Stimulated activated CD4-positive, alpha-beta T cell treated with anti-CD3 and anti-CD28 coated beads, Interleukin-4, amount 100 ng/mL, for 4 hours (primary cell): ENCODE measurements around the gene GLS2.
A peak's percentile ranks its signal among the peaks of the same experiment; 100 is the strongest.
"Not testable (repeated sequence)": the region's sequence is repeated elsewhere in the genome, so short reads cannot be mapped to it uniquely, and the experiment has no call there.

Source experiments
- DNase-seq, 2 experiments: peaks; one replicate each; pipeline ENCODE4 v3.0.0-alpha.2; 2020

Gene GLS2

GRCh38 chr12:56488041-56488955, at the start of gene GLS2:
Gene GLS2 (minus strand): TSS chr12:56488161. CDS start chr12:56488118, 43 bp downstream.
- DNase-seq, result peak; percentile 59 to 73

GRCh38 chr12:56537546-56537945, 49.6 kb upstream of the GLS2 start:
- DNase-seq, result no peak

- no peak for DNase-seq
These were observed 42.6 kb upstream of the GLS2 start for GRCh38 chr12:56530390-56531055.

- DNase-seq, result no peak
These were observed 41.7 kb upstream of the GLS2 start for GRCh38 chr12:56529656-56530055.

GRCh38 chr12:56528846-56529245, 40.9 kb upstream of the GLS2 start:
- no peak for DNase-seq

- DNase-seq, result no peak
These were observed 34.6 kb upstream of the GLS2 start for GRCh38 chr12:56522411-56523193.

GRCh38 chr12:56521590-56522371, 33.8 kb upstream of the GLS2 start, which contains the start of gene RBMS2:
Gene RBMS2 (plus strand): TSS chr12:56521820. CDS start chr12:56522024, 204 bp downstream.
- peak in 1 of 2 experiments; percentile 12 for DNase-seq

GRCh38 chr12:56521209-56521589, 33.2 kb upstream of the GLS2 start:
- no peak for DNase-seq

- no peak for DNase-seq
These were observed 32.5 kb upstream of the GLS2 start for GRCh38 chr12:56520506-56520905.

- DNase-seq, result no peak
These were observed 32.1 kb upstream of the GLS2 start for GRCh38 chr12:56520048-56520447.

- DNase-seq, result no peak
These were observed 30.6 kb upstream of the GLS2 start for GRCh38 chr12:56518570-56518969.

- no peak for DNase-seq
These were observed 29.9 kb upstream of the GLS2 start for GRCh38 chr12:56517854-56518253.

GRCh38 chr12:56514014-56514318, 26.0 kb upstream of the GLS2 start:
- DNase-seq, result not testable (repeated sequence)

- no peak for DNase-seq
These were observed 22.8 kb upstream of the GLS2 start for GRCh38 chr12:56510786-56511185.

GRCh38 chr12:56499879-56500278, 11.9 kb upstream of the GLS2 start:
- DNase-seq, result not testable (repeated sequence)

GRCh38 chr12:56499452-56499851, 11.5 kb upstream of the GLS2 start:
- not testable (repeated sequence) for DNase-seq

- DNase-seq, result not testable (repeated sequence)
These were observed 10.4 kb upstream of the GLS2 start for GRCh38 chr12:56498126-56498902.

- DNase-seq, result peak; percentile 54 to 59
These were observed 8.7 kb upstream of the GLS2 start for GRCh38 chr12:56496704-56497103.

- DNase-seq, result not testable (repeated sequence)
These were observed 6.5 kb upstream of the GLS2 start for GRCh38 chr12:56494481-56494880.

- DNase-seq, result not testable (repeated sequence)
These were observed 6.1 kb upstream of the GLS2 start for GRCh38 chr12:56494106-56494415.

GRCh38 chr12:56493409-56494105, 5.6 kb upstream of the GLS2 start:
- DNase-seq, result not testable (repeated sequence)
